Hepatic stellate cell (primary cell): Measurements from ENCODE around the gene RPN2.
A peak's percentile ranks its signal among the peaks of the same experiment; 100 is the strongest.
"Not testable (repeated sequence)": the region's sequence is repeated elsewhere in the genome, so short reads cannot be mapped to it uniquely, and the experiment has no call there.

Source experiments
- DNase-seq: peaks from one replicate; pipeline ENCODE4 v3.0.0; 2011; ENCODE audit warnings: low spot score

RPN2 gene

DNA sequence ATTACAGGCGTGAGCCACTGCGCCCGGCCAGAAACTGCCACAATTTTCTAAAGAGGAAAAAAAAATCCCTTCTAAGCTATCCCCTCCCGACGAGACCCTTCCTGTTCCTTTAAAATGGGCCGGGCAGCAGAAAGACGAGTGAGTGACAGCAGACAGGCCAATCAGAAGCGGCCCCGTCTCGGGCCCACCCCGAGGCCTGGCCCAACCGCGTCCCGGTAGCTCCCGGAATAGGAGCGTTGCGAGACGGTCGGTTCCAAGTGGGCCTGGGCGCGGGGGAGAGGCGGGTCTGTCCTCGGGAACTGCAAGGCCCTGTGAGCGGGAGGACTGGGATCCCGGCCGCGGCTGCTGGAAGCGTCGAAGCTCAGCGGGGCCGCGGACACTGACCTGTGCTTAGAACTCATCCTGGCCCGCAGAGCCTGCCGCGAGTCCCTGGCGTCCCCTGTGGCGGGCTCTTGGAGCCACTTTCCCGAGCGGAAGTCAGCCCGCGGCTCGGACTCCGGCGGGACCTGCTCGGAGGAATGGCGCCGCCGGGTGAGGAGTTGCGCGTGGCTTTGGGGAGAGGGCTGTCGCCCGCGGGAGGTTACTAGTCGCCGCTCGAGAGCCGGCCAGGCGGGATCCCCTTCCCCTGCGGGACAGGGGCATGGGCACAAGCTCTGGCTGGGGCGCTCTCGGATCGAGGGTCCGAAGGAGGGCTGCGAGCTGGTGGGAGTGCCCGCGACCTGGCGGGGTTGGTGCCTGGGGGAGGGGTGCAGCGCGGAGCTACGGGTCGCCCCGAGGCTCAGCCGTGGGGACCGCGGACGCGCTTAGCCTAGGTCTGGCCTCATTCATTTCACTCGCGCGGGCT, at the start of gene RPN2, which contains the start of gene MROH8:
RPN2 (plus strand) TSS at position 492 of the 844 bp plus-strand sequence; CDS start at position 519, 27 bp downstream.
MROH8 (minus strand) TSS at position 710 of the 844 bp plus-strand sequence.
- DNase-seq, result peak; percentile 94

DNA sequence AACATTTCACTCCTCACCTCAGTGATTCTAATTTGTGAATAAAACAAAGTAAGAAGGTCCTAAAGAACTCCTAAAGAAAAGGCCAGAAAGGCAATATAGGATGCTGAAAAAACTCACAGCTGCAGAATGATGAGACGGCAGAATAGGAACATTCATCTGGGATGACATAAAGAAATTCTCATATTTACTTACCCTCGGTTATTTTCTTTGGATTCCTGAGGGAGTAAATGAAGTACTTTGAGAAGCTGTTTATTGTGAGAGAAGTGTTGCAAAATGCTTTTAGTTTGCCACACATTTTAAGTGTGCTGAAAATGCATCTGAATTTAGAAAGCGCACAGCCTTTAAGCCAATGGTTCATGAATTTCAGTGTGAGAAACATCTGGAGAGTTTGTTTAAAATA, 47.6 kb upstream of the RPN2 start:
- DNase-seq, result no peak

DNA sequence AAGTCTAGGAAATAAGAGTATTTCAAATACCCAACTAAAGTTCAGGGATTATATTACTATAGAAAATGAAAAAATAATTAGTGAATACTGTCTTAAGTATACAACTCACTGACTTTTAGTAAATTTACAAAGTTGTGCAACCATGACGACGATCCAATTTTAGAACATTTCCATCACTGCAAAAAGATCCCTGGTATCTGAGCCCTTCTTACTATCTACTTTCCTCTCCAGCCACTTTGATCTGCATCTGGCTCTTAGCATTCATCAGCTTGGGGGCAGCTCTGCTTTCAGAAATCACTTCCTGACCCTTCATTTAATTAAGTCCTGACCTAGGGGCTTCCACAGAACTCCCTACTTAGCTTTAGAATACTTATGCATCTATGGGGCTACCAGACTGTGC, 45.2 kb upstream of the RPN2 start:
- no peak for DNase-seq

DNA sequence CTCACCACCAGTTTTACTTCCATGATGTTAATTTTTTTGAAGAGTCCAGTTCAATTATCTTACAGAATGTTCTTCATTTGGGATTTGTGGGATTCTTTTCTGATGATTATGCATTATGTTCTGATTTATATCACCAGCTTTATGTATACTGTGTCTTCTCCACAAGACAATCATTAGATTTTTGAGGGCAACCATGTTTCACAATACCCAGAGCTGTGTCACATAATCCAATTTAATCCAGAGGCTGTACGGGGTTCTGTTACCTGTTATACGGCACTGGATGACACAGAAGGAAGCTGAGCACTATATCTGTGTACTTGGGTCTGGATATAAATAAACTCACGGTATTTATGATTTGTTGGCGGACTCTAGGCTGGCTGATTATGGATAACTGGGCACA, 41.6 kb upstream of the RPN2 start:
- DNase-seq, result no peak

DNA sequence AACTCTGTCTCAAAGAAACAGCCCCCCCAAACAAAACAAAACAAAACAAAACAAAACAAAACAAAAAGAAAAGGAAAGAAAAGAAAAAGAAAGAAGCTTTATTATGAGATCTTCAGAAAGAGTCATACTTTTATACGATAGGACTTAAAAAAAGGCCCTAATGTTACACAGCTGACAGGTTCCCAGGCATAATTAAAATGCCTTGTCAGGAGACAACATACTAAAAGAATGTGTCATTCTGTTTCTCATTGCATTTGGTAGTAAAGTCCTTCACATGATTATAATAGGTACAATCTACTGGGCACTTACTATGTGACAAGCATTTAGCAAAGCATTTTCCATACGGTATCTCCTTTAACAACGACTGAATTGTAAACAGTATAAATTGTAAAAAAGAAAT, 36.4 kb upstream of the RPN2 start:
- DNase-seq, result no peak

DNA sequence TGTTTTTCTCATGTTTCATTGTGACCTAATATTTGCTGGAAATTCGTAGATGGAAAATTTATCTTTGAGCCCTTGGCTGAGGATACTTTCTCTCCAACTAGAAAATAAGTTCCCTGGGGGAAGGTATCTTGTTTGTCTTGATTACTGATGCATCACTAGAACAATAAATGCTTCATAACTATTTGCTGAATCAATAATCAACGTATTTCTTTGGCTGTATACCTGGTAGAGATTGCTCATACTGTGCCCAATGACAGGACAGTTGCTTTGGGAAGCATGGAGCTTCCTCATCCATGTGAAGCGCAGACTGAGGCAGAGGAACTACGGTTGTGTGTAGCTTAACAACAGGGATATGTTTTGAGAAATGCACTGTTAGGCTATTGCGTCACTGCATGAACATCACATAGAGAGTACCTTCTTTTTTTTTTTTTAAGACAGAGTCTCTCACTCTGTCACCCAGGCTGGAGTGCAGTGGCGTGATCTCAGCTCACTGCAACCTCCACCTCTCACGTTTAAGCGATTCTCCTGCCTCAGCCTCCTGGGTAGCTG, 34.2 kb upstream of the RPN2 start:
- no peak for DNase-seq

DNA sequence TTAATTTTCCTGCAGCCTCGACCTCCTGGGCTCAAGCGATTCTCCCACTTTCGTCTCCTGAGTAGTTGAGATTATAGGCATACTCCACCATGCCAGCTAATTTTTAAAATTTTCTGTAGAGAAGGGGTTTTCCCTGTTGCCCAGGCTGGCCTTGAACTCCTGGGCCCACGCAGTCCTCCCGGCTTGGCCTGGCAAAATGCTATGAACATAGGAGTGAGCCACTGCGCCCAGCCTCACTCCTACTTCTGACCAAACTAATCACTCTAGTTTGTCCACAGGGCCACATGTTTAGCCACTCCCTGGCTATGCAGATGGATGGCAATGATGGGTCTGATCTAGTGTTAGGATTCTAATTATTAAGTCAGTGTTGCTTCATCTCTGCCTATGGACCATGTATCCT, 31.9 kb upstream of the RPN2 start:
- no peak for DNase-seq

DNA sequence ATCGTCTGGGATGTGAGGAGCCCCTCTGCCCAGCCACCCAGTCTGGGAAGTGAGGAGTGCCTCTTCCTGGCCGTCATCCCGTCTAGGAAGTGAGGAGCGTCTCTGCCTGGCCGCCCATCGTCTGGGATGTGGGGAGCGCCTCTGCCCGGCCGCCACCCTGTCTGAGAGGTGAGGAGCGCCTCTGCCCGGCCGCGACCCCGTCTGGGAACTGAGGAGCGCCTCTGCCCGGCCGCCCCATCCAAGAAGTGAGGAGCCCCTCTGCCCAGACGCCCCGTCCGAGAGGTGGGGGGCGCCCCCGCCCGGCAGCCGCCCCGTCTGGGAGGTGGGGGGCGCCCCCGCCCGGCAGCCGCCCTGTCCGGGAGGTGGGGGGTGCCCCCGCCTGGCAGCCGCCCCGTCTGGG, 28.3 kb upstream of the RPN2 start:
- DNase-seq, result not testable (repeated sequence)

DNA sequence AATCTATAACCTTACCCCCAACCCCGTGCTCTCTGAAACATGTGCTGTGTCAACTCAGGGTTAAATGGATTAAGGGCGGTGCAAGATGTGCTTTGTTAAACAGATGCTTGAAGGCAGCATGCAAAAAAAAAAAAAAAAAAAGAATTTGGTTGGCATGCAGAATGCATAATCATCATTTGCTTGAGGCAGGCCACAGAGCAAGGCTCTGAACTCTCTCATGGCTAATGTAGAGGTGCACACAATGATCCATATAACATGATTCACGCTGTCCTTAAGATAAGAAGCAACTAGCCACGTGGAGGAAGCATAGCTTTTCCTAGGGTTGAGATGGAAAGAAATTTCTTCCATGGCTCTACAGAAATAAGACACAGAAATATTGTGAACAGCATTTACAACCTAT, 27.6 kb upstream of the RPN2 start:
- no peak for DNase-seq

DNA sequence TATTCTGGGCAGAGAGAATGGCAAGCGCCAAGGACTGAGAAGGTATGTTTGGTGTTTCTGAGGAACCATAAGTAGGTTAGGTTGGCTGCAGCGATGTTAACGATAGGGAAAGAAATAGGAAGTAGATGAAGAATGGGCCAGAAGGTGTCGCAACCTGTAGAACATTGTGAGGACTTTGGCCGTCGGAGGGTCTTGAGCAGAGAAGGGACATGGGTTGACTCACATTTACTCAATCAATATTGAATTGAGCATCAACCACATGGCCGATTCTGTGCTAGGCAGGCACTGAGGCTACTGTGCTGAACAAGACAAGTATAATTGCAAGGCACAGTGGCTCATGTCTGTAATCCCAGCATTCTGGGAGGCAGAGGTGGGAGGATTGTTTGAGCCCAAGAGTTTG, 26.8 kb upstream of the RPN2 start:
- DNase-seq, result no peak

DNA sequence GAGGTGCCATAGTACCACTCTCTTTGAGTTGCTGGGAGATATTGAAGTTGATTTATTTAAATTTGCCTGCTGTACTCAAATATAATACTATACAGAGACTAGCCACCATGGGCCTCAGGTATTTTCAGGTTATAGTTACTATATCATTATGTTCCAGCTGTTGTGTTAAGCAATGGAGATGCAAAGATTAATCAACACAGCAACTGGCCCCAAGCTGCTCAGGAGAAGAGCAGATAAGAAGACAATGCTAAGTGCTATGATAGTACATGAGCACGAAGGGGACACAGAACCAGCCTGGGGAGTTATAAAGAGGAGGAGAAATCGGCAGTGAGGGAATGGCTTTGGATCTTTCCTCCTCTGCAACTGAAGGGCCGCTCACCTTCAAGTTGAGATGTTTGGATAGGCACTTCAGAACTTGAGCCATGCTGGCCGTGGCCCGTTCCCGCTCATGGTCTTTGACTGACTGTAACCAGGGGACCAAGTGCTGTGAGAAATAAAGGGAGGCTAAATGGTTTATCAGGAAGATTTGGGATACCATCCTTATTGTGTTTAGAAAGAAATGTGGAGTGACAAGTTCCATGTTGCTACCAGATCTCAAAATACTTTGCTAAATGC, 24.3 kb upstream of the RPN2 start:
- no peak for DNase-seq

DNA sequence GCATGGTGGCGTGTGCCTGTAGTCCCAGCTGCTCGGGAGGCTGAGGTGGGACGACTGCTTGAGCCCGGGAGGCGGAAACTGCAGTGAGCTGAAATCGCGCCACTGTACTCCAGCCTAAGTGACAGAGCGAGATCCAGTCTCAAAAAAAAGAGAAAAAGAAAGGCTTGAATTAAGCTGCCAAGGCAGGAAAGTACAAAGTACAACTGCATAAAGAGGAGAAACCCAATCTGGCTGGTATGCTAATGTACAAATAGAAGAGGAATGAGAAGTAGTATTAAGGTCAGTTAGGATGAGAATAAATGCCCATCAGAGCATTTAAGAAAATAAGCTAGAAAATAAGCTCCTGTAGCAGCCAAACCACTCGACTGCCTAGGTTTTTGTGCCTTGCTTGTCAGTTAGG, 23.1 kb upstream of the RPN2 start:
- DNase-seq, result no peak

DNA sequence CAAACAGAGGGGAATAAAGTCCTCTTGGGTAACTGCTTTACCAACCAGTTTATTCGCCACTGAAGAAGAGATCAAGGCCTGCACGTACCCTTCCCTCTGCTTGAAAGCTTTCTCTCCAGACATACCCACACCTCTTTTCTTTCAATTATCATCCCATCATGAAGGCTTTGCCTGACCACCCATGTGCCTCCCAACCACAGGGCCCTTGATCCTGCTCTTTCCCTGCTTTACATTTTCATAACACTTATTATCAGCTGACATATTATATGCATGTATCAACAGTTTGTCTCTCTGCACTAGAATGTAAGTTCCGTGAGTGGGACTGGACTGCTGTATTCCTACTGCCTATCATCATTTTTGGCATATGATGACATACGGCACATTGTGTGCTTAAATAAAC, 20.9 kb upstream of the RPN2 start:
- no peak for DNase-seq

DNA sequence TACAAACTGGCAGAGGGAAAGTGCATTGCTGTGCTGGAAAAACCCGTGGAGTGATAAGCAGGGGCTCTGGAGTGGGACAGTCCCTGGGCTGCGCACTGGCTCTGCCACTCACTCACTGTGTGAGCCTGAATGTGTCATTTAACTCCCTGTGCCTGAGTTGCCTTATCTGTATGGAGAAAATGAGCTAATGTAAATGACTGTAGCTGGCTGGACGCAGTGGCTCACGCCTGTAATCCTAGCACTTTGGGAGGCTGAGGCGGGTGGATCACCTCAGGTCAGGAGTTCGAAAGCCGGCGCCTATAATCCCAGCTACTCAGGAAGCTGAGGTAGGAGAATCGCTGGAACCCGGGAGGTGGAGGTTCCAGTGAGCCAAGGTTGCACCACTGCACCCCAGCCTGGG, 18.4 kb upstream of the RPN2 start:
- DNase-seq, result no peak

DNA sequence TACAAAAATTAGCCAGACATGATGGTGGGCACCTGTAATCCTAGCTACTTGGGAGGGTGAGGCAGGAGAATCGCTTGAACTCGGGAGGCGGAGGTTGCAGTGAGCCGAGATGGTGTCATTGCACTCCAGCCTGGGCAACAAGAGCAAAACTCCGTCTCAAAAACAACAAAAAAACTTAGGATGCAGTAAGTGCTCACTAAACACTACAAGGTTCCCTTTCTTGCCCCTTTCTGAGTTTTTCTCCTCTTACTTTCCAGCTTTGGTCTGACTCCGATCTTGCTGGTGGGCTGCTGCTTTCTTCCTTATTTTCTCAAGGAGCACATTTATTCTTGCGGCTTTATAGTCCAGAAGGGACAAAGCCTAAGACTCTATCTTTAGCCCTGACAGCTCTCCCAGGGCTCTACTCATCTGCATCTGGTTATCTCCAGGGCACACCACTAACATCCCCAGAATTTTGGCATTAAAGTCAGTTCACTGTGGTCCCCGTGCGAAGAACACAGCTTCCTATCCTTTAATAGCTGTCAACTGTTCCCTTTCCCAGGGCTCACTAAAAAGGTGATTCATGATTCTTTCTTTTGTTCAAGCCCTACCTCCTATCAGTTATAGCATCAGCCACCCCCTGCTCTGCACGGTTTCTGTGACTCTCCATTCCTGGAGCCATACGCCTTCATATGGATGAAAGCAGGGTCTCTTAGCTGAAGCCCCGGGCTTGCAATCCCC, 17.1 kb upstream of the RPN2 start:
- no peak for DNase-seq

DNA sequence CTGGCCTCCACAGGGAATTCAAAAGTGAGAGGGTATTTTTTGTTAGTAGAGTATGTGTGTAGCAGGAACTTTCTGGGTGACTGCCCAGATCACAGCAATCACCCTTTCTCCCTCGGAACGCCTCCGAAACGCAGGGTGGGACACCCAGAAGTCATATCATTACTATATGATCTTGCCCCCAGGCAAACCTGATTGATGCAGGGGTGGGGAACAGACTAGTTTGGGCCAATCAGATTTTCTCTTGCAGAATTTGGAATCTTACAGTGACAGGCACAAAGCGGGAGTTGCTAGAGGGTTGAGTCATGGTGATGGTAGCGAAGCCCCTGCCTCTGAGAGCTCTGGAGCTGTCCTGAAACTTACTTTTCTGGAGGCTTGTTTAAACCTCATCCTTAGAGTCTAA, 16.5 kb upstream of the RPN2 start:
- no peak for DNase-seq

DNA sequence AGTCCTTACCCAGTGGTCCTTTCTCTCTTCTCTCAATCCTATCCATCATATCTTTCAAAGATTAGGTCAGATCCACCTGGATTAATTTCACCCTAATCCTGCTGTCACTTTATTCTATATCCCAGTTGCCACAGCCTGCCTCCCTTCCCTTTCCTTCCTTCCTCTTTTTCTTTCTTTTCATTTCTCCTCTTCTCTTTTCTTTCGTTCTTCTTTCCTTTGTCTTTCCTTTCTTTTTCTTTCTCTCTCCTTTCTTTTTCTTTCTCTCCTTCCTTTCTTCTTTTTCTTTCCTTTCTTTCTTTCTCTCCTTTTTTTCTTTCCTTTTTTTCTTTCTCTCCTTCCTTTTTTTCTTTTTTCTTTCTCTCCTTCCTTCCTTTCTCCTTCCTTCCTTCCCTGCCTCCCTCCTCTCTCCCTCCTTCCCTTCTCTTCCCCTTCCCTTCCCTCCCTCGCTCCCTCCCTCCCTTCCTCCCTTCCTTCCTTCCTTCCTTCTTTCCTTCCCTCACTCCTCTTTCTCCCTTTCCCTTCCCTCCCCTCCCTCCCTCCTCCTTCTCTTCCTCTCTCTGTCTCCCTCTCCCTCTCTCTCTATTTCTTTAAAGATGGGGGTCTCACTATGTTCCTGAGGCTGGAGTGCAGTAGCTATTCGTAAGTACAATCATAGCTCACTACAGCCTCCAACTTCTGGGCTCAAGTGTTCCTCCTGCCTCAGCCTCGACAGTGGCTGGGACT, 15.1 kb upstream of the RPN2 start:
- DNase-seq, result no peak

DNA sequence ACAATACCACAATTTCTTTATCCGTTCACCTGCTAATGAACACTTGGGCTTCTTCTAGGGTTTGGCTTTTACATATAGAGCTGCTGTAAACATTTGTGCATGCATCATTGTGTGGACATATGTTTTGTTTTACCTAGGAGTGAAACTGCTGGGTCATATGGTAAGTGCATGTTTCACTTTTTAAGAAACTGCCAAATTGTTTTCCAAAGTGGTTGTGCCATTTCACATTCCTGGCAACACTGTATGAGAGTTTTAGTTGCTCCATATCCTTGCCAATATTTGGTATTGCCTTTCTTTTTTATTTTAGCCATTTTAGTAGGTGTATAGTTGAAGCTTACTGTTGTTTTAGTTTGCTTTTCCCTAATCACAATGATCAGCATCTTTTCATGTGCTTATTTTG, 14.1 kb upstream of the RPN2 start:
- no peak for DNase-seq

DNA sequence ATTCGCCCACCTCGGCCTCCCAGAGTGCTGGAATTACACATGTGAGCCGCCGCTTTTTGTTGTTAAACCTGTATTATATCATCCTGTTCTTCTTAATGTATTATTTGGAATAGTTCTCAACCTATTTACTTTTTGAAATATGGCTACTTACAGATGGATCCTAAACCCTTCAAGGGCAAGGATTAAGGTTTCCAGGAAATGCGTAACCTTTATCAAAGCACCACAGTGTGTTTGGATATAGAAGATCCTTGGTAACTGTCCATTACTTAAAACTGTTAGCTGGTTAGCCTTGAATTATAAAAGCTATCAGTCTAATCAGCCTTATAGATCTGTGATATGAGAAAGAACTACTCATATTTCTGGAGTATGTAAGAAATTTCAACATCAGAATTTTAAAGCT, 12.3 kb upstream of the RPN2 start:
- DNase-seq, result no peak

DNA sequence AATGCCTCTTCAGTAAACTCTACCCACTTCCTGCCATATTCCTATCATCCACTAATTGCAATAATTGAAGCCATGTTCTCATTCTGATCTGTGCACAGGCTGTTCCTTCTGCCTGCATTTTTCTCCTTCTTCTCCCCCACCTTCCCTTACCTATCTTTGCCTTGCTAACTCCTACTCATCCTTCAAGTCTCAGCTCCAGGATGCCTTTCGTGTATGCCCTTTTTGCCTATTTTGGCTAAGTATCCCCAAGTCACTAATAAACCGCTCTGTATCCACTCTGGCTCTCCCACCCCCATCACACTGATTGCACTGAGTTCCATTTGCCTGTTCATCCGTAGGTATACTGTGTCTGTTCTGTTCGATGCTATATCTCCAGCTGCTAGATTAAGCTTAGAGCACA, 6.3 kb upstream of the RPN2 start:
- no peak for DNase-seq

DNA sequence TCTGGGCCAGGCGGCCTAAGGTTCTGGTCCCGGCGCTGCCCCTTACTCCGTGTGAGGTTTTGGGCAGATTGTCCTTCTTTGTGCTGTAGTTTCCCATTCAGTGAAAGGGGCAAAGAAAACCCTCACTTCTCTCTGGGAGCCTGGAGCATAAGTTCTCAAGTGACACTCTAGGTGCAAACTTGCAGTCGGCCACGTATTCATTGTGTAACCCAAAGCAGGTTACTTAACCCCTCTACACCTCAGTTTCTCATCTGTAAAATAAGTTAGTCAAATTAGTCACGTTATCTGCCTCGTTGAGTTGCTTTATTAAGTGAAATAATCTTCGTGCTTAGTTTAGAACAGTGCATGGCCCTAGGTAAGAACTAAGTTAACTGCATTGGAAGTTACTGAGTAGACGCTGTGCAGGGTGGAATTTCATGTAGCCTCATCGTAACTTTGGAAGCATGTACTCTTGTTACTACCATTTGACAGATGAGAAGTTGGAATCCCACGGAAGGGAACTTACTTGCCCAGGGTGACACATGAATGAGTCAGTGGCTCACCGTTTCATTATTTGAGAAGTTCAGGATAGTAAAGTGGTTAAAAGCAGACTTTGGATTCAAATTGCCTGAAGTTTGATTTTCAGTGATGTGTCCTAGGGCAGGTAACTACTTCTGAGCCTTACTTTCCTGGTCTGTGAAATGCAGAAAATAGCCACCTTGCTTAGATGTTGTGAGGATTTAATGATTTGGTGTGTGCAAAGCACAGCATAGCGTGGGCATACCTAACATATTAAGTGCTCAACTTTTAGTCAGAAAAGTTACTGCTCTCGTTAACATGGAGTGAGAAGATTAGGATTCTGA, 774 bp downstream of the RPN2 start:
- DNase-seq, result peak; percentile 31
